OCI-LY1 (cell line): ENCODE measurements around the gene MPP3.
"Not testable (repeated sequence)": the region's sequence is repeated elsewhere in the genome, so short reads cannot be mapped to it uniquely, and the experiment has no call there.

Source experiments
- H2AFZ ChIP-seq: fragments of 200-600 bp; sonication (generic), shearing (Covaris generic); 2 replicates; pipeline ENCODE4 v1.6.0; 2014; ENCODE audit warnings: antibody characterized with exemption, mild to moderate bottlenecking, low read length
- H3F3A ChIP-seq: fragments of 200-600 bp; sonication (generic), shearing (Covaris generic); 2 replicates; pipeline ENCODE4 v1.6.0; 2014; ENCODE audit warnings: mild to moderate bottlenecking, antibody characterized with exemption, low read length, moderate library complexity; ENCODE audit not compliant: insufficient read depth
- H3K27ac ChIP-seq: fragments of 200-600 bp; sonication (generic); 2 replicates; pipeline ENCODE4 v1.5.1; 2014; ENCODE audit warnings: low read length, mixed run types, mild to moderate bottlenecking, low read depth; ENCODE audit not compliant: poor library complexity, severe bottlenecking
- H3K27me3 ChIP-seq: fragments of 200-600 bp; sonication (generic); 2 replicates; pipeline ENCODE4 v1.6.0; 2014; ENCODE audit warnings: antibody characterized with exemption, mild to moderate bottlenecking, low read length, moderate library complexity; ENCODE audit not compliant: insufficient read depth
- H3K36me3 ChIP-seq: fragments of 200-600 bp; sonication (generic); 2 replicates; pipeline ENCODE4 v1.6.1; 2014; ENCODE audit warnings: mild to moderate bottlenecking, antibody characterized with exemption, low read length, moderate library complexity, mixed read lengths; ENCODE audit not compliant: insufficient read depth
- H3K4me1 ChIP-seq: fragments of 200-600 bp; sonication (generic); 2 replicates; pipeline ENCODE4 v1.5.1; 2014; ENCODE audit warnings: mild to moderate bottlenecking, low read length, moderate library complexity; ENCODE audit not compliant: insufficient read depth, severe bottlenecking
- H3K4me2 ChIP-seq: fragments of 200-600 bp; sonication (generic), shearing (Covaris generic); 2 replicates; pipeline ENCODE4 v1.6.1; 2014; ENCODE audit warnings: low read length
- H3K4me3 ChIP-seq: fragments of 200-600 bp; sonication (generic); 2 replicates; pipeline ENCODE4 v1.5.1; 2014; ENCODE audit warnings: low read length, low read depth, mild to moderate bottlenecking, mixed read lengths; ENCODE audit not compliant: poor library complexity, severe bottlenecking
- H3K79me2 ChIP-seq: fragments of 200-600 bp; shearing (Covaris generic); 2 replicates; pipeline ENCODE4 v1.6.1; 2016; ENCODE audit warnings: mixed run types, low read length, mixed read lengths; ENCODE audit not compliant: insufficient read depth
- H3K9ac ChIP-seq: fragments of 200-600 bp; sonication (generic), shearing (Covaris generic); 2 replicates; pipeline ENCODE4 v1.6.1; 2014; ENCODE audit warnings: mild to moderate bottlenecking, low read length, mixed read lengths
- H3K9me2 ChIP-seq: fragments of 200-600 bp; sonication (generic), shearing (Covaris generic); 2 replicates; pipeline ENCODE4 v1.6.1; 2014; ENCODE audit warnings: low read depth, mild to moderate bottlenecking, low read length, mixed read lengths
- H3K9me3 ChIP-seq: fragments of 200-600 bp; shearing (Covaris generic); 2 replicates; pipeline ENCODE4 v1.6.1; 2014; ENCODE audit warnings: low read length, mixed read lengths
- H4K20me1 ChIP-seq: fragments of 200-600 bp; sonication (generic), shearing (Covaris generic); 2 replicates; pipeline ENCODE4 v1.6.0; 2016; ENCODE audit warnings: mild to moderate bottlenecking, low read length; ENCODE audit not compliant: insufficient read depth
- CTCF ChIP-seq: fragments of 200-600 bp; sonication (generic), shearing (Covaris generic); IDR thresholded peaks from 2 replicates; pipeline ENCODE4 v1.5.1; 2017; ENCODE audit warnings: mild to moderate bottlenecking, antibody characterized with exemption, low read length, moderate library complexity, mixed read lengths
- EZH2 ChIP-seq: fragments of 200-600 bp; sonication (generic), shearing (Covaris generic); IDR thresholded peaks from 2 replicates; pipeline ENCODE4 v1.8.0; 2017; ENCODE audit warnings: borderline replicate concordance, mixed run types, mild to moderate bottlenecking, antibody characterized with exemption, low read length, moderate library complexity, mixed read lengths

The MPP3 gene

DNA sequence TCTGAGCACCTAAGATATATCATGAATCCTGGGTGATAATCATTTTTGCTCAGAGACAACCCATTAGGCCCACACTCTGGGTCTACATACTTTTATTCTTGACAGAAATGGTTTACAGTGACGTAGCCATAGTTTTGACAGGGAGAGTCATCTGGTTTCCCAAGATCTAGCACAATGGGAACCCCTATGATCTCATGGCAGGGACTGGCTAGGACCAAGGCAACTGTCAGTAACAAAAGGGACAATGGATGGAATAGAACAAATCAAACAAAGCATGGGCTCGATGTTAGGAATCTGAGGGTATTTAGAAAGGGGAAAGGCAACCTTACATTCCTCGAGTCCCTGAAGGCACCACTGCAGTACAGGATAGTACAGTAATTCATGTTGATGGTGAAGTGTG, 32.2 kb downstream of the MPP3 start:
- Histone ChIP-seq H3K4me1 (no peaks in the 10 kb centered on the region), H3K9me2 (no peaks in the 10 kb centered on the region), H3K4me2 (no peak overlapping the region), H3K9ac (no peak overlapping the region), H3K79me2 (no peaks in the 10 kb centered on the region), H3F3A (no peaks in the 10 kb centered on the region), H4K20me1 (no peaks in the 10 kb centered on the region), H3K27ac (no peak overlapping the region), H2AFZ (no peak overlapping the region), H3K36me3 (no peaks in the 10 kb centered on the region), H3K4me3 (no peak overlapping the region), H3K27me3 (peaks cover 10% of the 10 kb centered on the region), H3K9me3 (no peaks in the 10 kb centered on the region)
- TF ChIP-seq EZH2 (no peak), CTCF (no peak)

- Histone ChIP-seq H3K27ac (no peak overlapping the region), H3K4me1 (no peaks in the 10 kb centered on the region), H3K9ac (no peak overlapping the region), H3K27me3 (peaks cover 5% of the 10 kb centered on the region; the same call in 1 of the 2 replicates), H3K9me3 (no peaks in the 10 kb centered on the region), H3K79me2 (no peaks in the 10 kb centered on the region), H3K9me2 (no peaks in the 10 kb centered on the region), H3K4me2 (no peak overlapping the region), H3F3A (no peaks in the 10 kb centered on the region), H4K20me1 (no peaks in the 10 kb centered on the region), H2AFZ (no peak overlapping the region), H3K4me3 (no peak overlapping the region), H3K36me3 (no peaks in the 10 kb centered on the region)
- no peak for TF ChIP-seq CTCF
- TF ChIP-seq EZH2, result no peak
Observed at GRCh38 chr17:43799047-43799446, 33.9 kb downstream of the MPP3 start.

DNA sequence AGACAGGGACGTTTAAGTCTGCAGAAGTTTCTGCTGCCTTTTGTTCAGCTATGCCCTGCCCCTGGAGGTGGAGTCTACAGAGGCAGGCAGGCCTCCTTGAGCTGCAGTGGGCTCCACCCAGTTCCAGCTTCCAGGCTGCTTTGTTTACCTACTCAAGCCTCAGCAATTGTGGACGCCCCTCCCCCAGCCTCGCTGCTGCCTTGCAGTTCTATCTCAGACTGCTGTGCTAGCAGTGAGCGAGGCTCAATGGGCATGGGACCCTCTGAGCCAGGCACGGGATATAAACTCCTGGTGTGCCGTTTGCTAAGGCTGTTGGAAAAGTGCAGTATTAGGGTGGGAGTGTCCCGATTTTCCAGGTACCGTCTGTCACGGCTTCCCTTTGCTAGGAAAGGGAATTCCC, 34.9 kb downstream of the MPP3 start:
- not testable (repeated sequence) for H3K9me2 ChIP-seq, H3K4me1 ChIP-seq, H3K4me3 ChIP-seq, H3K4me2 ChIP-seq, H3K9ac ChIP-seq, H3K9me3 ChIP-seq, H3K27me3 ChIP-seq, H3K27ac ChIP-seq, H3K79me2 ChIP-seq, H2AFZ ChIP-seq, H3K36me3 ChIP-seq, H4K20me1 ChIP-seq, H3F3A ChIP-seq

DNA sequence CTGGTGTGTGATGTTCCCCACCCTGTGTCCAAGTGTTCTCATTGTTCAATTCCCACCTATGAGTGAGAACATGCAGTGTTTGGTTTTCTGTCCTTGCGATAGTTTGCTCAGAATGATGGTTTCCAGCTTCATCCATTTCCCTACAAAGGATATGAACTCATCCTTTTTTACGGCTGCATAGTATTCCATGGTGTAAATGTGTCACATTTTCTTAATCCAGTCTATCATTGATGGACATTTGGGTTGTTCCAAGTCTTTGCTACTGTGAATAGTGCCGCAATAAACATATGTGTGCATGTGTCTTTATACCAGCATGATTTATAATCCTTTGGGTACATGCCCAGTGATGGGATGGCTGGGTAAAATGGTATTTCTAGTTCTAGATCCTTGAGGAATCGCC, 40.3 kb downstream of the MPP3 start:
- H3K79me2 ChIP-seq, H3F3A ChIP-seq, H4K20me1 ChIP-seq, H3K9ac ChIP-seq, H3K27ac ChIP-seq, H3K36me3 ChIP-seq, H3K9me2 ChIP-seq, H3K4me2 ChIP-seq, H3K4me3 ChIP-seq, H3K4me1 ChIP-seq, H3K9me3 ChIP-seq, H3K27me3 ChIP-seq, H2AFZ ChIP-seq: not testable (repeated sequence)
